ENCODE measurements around the gene IFIT5. TPM values are rescaled to one million over a fixed set of nuclear protein-coding genes. Genes with fewer than 3 reads are reported as not detected.

Gene IFIT5
- total RNA-seq, 3 donors from 2014 or later = 13.8 to 19.7 (median 16.0) TPM

DNA sequence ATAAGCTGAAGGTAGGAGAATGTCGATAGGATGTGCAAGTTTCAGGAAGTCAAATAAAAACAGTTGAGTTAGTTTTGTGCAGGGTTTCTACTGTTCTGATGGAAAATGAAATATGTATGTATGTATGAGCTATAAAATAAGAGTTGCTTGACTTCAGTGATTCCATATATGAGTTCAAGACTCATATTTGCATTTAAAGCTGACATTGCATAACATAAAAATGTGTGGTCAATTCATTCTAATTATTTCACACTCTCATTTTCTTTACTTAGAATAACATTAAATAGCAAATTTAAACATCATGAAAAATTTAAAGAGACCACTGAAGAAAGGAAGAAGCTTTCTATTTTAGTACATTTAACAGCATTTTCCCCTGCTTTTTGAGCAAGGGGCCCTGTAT, 37.8 kb downstream of the IFIT5 start:
- no peaks in the 10 kb centered on the region for H3K9me3 ChIP-seq
- H3K4me1 ChIP-seq = no peaks in the 10 kb centered on the region
- intact Hi-C loops (cut with DNase I; ENCODE audit: low total_unique reads) = no loop called here
- H3K27me3 ChIP-seq = no peaks in the 10 kb centered on the region
- TF ChIP-seq POLR2A (IDR thresholded peaks at IDR 0.05) = no peak
- TF ChIP-seq POLR2AphosphoS5 (IDR thresholded peaks at IDR 0.05) = no peak
- TF ChIP-seq, protein P1, sequence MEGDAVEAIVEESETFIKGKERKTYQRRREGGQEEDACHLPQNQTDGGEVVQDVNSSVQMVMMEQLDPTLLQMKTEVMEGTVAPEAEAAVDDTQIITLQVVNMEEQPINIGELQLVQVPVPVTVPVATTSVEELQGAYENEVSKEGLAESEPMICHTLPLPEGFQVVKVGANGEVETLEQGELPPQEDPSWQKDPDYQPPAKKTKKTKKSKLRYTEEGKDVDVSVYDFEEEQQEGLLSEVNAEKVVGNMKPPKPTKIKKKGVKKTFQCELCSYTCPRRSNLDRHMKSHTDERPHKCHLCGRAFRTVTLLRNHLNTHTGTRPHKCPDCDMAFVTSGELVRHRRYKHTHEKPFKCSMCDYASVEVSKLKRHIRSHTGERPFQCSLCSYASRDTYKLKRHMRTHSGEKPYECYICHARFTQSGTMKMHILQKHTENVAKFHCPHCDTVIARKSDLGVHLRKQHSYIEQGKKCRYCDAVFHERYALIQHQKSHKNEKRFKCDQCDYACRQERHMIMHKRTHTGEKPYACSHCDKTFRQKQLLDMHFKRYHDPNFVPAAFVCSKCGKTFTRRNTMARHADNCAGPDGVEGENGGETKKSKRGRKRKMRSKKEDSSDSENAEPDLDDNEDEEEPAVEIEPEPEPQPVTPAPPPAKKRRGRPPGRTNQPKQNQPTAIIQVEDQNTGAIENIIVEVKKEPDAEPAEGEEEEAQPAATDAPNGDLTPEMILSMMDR (IDR thresholded peaks at IDR 0.05) = no peak
- H3K36me3 ChIP-seq = no peaks in the 10 kb centered on the region
- H3K4me3 ChIP-seq = no peak overlapping the region
- DNase-seq (ENCODE audit: low spot score in 2 of 2) = no peak
- no peak overlapping the region for H3K27ac ChIP-seq

DNA sequence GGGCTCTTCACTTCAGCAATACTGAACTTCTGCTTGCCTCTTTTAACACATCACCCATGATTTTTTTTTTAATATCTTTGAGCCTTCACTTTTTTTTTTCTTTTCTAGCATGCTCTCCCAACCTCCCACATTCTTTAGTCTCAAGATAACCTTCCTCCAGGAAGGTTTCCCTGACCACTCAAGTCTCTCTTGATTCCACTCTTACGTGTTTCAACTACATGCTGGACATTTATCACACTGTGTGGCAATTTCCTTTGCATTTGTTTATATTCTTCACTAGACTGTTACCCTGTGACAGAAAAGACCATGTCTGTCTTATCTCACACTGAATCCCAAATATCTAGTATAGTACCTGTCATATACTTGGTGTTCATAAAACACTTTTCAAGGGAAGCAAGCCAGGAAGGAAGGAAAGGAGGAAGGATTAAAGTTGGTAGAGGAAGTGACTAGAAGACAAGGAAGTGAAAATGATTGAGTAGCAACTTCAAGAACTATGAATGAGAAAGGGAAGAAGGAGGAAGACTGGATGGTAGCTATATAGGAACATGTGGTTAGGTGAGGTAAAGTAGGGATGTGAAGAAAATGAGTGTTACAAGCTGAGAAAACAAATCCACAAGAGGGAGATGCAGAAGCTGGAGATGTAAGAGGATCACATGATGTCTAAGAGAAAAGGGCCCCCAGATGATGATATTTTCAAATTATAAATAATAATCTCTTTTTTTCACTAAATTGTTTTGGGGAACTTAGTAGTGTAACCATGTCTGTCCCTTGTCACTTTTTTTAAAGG, 40.4 kb downstream of the IFIT5 start:
- Histone ChIP-seq H3K4me3 (no peak overlapping the region), H3K27ac (no peak overlapping the region), H3K36me3 (no peaks in the 10 kb centered on the region), H3K9me3 (no peaks in the 10 kb centered on the region), H3K4me1 (no peaks in the 10 kb centered on the region), H3K27me3 (no peaks in the 10 kb centered on the region)
- intact Hi-C loops (cut with DNase I; ENCODE audit: low total_unique reads) = no loop called here
- no peak for DNase-seq (ENCODE audit: low spot score in 2 of 2)
- TF ChIP-seq POLR2A (IDR thresholded peaks at IDR 0.05) (no peak), POLR2AphosphoS5 (IDR thresholded peaks at IDR 0.05) (no peak)
- TF ChIP-seq, protein P1 (IDR thresholded peaks at IDR 0.05) = no peak

DNA sequence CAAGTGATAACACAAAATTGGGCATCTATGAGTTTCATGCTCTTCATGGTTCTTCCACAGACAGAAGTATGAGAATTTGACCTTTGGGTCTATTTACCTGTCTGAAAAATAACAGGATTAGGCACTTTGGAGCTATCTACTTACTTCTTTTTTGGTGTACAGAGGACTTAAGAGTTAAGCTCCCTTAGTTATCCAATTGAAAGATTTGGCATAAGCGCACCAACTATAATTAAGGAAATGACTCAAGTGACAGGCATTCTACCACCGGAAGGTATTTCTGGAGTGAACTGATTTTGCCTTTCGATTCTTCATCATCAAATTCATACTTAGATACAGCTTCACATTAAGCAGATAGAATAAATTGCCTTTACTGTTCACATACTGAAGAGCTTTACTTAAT, 43.9 kb downstream of the IFIT5 start:
- Histone ChIP-seq H3K27ac (no peak overlapping the region), H3K4me3 (no peak overlapping the region)
- TF ChIP-seq POLR2AphosphoS5 (IDR thresholded peaks at IDR 0.05) (no peak), POLR2A (IDR thresholded peaks at IDR 0.05) (no peak)
- TF ChIP-seq, protein P1 (IDR thresholded peaks at IDR 0.05) = no peak

DNA sequence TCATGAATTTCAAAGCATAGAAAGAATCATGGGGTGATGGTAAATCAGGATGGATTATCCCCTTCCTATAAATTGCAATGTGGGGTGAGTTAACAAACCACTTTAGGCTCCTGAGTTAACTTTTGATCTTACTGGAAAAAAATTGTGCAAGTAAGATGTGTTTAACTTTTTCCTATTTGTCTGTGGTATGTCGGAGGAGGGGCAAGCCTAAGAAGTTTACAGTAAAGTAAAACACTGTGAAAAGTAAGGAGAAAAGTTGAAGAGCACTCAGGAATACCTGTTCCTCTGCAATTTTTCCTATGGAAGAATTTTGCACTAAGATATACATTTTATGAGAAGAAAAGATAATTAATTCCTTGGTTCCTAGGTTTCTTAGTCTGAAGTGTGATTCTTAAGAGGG, 44.4 kb downstream of the IFIT5 start:
- Histone ChIP-seq H3K4me1 (no peaks in the 10 kb centered on the region), H3K27me3 (no peaks in the 10 kb centered on the region), H3K36me3 (no peaks in the 10 kb centered on the region), H3K27ac (no peak overlapping the region), H3K9me3 (no peaks in the 10 kb centered on the region), H3K4me3 (no peak overlapping the region)
- no peak for DNase-seq (ENCODE audit: low spot score in 2 of 2)
- TF ChIP-seq POLR2AphosphoS5 (IDR thresholded peaks at IDR 0.05) (no peak), POLR2A (IDR thresholded peaks at IDR 0.05) (no peak)
- TF ChIP-seq, protein P1 (IDR thresholded peaks at IDR 0.05) = no peak
- intact Hi-C loops (cut with DNase I; ENCODE audit: low total_unique reads) = no loop called here

More for the DNA sequence above, 43.9 kb downstream of the IFIT5 start:
- no peaks in the 10 kb centered on the region for H3K4me1 ChIP-seq
- intact Hi-C loops (cut with DNase I; ENCODE audit: low total_unique reads) = no loop called here
- no peaks in the 10 kb centered on the region for H3K9me3 ChIP-seq
- no peaks in the 10 kb centered on the region for H3K36me3 ChIP-seq
- no peaks in the 10 kb centered on the region for H3K27me3 ChIP-seq
- DNase-seq (ENCODE audit: low spot score in 2 of 2) = no peak

DNA sequence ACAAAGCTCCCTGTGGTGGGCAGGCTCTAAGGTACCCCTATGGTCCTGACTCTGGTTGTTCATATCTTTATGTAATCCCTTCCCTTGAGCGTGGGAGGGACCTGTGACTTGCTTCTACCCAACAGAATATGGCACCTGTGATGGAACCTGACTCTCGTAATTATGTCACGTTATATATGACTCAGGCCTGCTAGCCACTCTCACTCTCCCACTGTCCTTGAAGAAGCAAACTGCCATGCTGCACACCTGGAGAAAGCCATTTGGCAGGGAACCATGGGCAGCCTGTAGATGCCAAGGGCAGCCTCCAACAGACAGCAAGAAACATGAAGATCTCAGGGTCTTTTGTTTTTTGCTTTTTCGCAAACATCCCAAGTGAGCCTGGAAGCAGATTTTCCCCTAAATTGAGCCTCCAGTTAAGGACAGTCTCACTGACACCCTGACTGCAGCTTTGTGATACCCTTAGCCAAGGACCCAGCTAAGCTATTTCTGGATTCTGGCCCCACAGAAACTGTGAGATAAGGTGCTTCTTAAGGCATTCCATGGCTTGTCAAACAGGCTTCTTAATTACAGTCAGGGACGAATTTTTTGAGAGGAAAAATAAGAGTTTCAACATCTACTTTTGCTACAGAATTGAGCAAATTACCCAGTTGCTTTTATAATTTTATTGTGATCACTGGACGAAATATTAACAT, 49.6 kb downstream of the IFIT5 start:
- intact Hi-C loops (cut with DNase I; ENCODE audit: low total_unique reads) = no loop called here
- H3K27ac ChIP-seq = no peak overlapping the region
- TF ChIP-seq, protein P1 (IDR thresholded peaks at IDR 0.05) = no peak
- TF ChIP-seq POLR2A (IDR thresholded peaks at IDR 0.05) = no peak
- no peak for TF ChIP-seq POLR2AphosphoS5 (IDR thresholded peaks at IDR 0.05)

More for the DNA sequence above, 49.6 kb downstream of the IFIT5 start:
- no peaks in the 10 kb centered on the region for H3K4me1 ChIP-seq
- H3K9me3 ChIP-seq = no peaks in the 10 kb centered on the region
- no peak overlapping the region for H3K4me3 ChIP-seq
- no peak for DNase-seq (ENCODE audit: low spot score in 2 of 2)
- no peaks in the 10 kb centered on the region for H3K36me3 ChIP-seq
- no peaks in the 10 kb centered on the region for H3K27me3 ChIP-seq

All from breast epithelium (tissue), 4 donors.